Suprapubic skin (tissue), 4 donors: ENCODE data around the gene PCBD2.

ENCODE experiments used
- POLR2A ChIP-seq, 2 donors: fragments of 450-650 bp; IDR thresholded peaks; one replicate each; pipeline ENCODE4 v1.6.1; 2017; ENCODE audit warnings: antibody characterized with exemption in 2 of 2, mild to moderate bottlenecking in 2 of 2, moderate library complexity in 2 of 2
- POLR2AphosphoS5 ChIP-seq, 3 donors: sonication (generic); formaldehyde crosslinking; IDR thresholded peaks; one replicate each; pipeline ENCODE4 v1.6.1; 2017; ENCODE audit warnings: antibody characterized with exemption in 3 of 3
- TF ChIP-seq, protein P1 (sequence below), 2 donors: fragments of 200-600 bp in 1 of 2; fragments of 450-650 bp in 1 of 2; sonication (generic) in 1 of 2; IDR thresholded peaks; one replicate each; pipeline ENCODE4 v1.5.1; 2016 to 2019; ENCODE audit warnings: antibody characterized with exemption in 2 of 2, mild to moderate bottlenecking in 1 of 2, moderate library complexity in 1 of 2

- TF ChIP-seq POLR2A (IDR thresholded peaks at IDR 0.05) (no peak), POLR2AphosphoS5 (IDR thresholded peaks at IDR 0.05) (no peak)
- TF ChIP-seq, protein P1, sequence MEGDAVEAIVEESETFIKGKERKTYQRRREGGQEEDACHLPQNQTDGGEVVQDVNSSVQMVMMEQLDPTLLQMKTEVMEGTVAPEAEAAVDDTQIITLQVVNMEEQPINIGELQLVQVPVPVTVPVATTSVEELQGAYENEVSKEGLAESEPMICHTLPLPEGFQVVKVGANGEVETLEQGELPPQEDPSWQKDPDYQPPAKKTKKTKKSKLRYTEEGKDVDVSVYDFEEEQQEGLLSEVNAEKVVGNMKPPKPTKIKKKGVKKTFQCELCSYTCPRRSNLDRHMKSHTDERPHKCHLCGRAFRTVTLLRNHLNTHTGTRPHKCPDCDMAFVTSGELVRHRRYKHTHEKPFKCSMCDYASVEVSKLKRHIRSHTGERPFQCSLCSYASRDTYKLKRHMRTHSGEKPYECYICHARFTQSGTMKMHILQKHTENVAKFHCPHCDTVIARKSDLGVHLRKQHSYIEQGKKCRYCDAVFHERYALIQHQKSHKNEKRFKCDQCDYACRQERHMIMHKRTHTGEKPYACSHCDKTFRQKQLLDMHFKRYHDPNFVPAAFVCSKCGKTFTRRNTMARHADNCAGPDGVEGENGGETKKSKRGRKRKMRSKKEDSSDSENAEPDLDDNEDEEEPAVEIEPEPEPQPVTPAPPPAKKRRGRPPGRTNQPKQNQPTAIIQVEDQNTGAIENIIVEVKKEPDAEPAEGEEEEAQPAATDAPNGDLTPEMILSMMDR (IDR thresholded peaks at IDR 0.05), result no peak
Observed at GRCh38 chr5:135010502-135011354, 105.8 kb downstream of the PCBD2 start.
